Lower leg skin (tissue), 3 donors: ENCODE results near the gene MYL7.

Source experiments
- CTCF ChIP-seq, 3 donors: fragments of 450-650 bp; IDR thresholded peaks; one replicate each; pipeline ENCODE4 v1.5.1; 2016; ENCODE audit warnings: antibody characterized with exemption in 3 of 3, mild to moderate bottlenecking in 3 of 3, moderate library complexity in 2 of 3
- POLR2A ChIP-seq, 2 donors: fragments of 450-650 bp; IDR thresholded peaks; one replicate each; pipeline ENCODE4 v1.6.1; 2016 to 2017; ENCODE audit warnings: antibody characterized with exemption in 2 of 2, mild to moderate bottlenecking in 1 of 2, moderate library complexity in 1 of 2

GRCh38 chr7:44103566-44103922 is 37.6 kb downstream of the MYL7 start:
- TF ChIP-seq CTCF (IDR thresholded peaks at IDR 0.05), result no peak
- TF ChIP-seq POLR2A (IDR thresholded peaks at IDR 0.05), result no peak
